WI38 (cell line): Measurements from ENCODE around the gene NHLRC2.
"Not testable (repeated sequence)": the region's sequence is repeated elsewhere in the genome, so short reads cannot be mapped to it uniquely, and the experiment has no call there.

ENCODE experiments used
- H3K4me3 ChIP-seq: 2 replicates; pipeline ENCODE4 v1.5.1; 2011; ENCODE audit warnings: low read depth, mild to moderate bottlenecking, control low read depth, low read length
- TF ChIP-seq, protein P1 (sequence below): IDR thresholded peaks from 2 replicates; pipeline ENCODE4 v1.5.1; 2012; ENCODE audit warnings: low read depth, mild to moderate bottlenecking, control low read depth, low read length

NHLRC2 gene

DNA sequence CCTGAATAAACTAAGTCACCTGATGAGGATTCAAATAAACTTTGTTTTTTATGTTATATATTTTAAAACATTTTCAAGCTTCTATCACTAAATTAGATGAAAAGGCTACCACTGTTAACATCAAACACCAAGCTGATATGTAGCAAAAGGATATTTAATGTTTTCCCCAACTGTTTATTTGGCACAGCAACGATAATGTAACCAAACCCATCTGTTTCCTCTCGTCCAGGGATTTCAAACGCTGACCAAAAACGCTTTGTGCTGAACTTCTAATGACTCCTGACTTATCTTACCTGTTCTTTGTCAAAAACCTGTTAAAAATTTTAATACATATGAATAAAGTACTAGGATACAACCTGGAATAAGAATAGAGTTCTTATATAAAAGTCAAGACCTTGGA, 31.1 kb upstream of the NHLRC2 start:
- H3K4me3 ChIP-seq, result no peak overlapping the region
- TF ChIP-seq, protein P1, sequence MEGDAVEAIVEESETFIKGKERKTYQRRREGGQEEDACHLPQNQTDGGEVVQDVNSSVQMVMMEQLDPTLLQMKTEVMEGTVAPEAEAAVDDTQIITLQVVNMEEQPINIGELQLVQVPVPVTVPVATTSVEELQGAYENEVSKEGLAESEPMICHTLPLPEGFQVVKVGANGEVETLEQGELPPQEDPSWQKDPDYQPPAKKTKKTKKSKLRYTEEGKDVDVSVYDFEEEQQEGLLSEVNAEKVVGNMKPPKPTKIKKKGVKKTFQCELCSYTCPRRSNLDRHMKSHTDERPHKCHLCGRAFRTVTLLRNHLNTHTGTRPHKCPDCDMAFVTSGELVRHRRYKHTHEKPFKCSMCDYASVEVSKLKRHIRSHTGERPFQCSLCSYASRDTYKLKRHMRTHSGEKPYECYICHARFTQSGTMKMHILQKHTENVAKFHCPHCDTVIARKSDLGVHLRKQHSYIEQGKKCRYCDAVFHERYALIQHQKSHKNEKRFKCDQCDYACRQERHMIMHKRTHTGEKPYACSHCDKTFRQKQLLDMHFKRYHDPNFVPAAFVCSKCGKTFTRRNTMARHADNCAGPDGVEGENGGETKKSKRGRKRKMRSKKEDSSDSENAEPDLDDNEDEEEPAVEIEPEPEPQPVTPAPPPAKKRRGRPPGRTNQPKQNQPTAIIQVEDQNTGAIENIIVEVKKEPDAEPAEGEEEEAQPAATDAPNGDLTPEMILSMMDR, result no peak

DNA sequence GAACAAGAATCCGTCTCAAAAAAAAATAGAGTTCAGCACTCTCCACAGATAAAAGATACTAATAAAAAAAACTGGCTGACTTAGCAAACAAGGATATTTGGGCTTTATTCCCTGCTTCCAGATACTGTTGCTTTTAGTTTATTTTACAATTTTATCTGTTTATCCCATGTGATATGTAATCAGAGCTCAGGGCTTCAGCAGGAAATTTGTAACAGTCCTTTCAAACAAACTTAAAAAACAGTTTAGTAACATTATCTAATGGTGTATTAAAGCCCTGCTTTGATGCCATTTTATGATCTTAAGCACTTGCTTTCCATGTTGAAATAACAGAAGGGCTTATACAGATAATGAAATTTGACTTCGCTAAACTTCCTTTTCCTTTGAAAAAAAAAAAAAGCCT, 28.7 kb upstream of the NHLRC2 start:
- TF ChIP-seq, protein P1, result no peak
- no peak overlapping the region for H3K4me3 ChIP-seq

DNA sequence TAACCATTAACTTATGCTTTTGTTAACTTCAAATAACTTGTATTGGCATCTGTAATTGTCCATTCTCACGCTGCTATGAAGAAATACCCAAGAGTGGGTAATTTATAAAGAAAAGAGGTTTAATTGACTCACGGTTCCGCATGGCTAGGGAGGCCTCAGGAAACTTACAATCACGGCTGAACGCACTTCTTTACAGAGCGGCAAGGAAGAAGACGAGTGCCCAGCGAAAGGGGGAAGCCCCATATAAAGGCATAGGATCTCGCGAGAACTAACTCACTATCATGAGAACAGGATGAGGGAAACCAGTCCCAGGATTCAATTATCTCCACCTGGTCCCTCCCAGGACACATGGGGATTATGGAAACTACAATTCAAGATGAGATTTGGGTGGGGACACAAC, 25.9 kb upstream of the NHLRC2 start:
- not testable (repeated sequence) for H3K4me3 ChIP-seq

DNA sequence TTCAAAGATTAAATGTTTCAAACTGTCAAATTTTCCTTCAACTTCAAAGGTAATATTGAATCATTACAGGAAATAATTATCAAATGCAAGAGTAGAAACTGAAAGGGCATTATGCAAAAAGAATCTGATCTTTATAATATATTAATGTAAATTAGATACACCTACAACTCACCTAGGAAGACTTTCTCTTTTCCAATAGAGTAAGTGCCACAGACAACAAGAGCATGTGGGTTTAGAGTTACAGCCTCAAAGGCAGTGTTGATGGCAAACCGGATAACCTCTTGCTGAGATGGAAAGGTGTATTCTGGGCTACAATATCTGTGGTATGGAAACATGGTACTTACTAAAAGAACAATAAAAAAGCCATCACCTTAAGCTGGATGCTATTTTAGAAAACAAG, 12.3 kb upstream of the NHLRC2 start:
- TF ChIP-seq, protein P1, result no peak
- H3K4me3 ChIP-seq, result no peak overlapping the region

DNA sequence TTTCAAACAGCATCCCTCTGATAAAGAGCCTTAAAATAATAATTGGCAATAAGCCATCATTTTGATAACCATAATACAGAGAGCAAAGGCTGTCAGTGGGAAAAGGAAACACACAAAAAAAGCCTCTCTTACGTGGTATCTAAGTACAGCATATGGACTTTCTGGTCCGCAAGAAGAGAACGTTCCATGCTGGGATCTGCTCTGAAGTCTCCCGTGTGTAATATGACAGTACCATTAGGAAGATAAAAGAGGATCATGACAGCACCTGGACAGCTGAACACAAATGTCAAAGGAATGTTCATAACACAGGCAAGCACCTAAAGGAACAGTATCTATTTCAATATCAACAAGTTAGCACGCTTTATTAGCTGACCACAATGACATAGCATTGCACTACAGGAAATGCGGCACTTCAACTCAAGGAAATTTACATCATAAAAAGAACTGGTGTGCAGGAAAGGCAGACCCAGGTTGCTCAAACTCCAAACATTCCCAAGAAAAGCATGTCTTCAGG, 10.4 kb upstream of the NHLRC2 start:
- no peak overlapping the region for H3K4me3 ChIP-seq
- TF ChIP-seq, protein P1, result no peak

DNA sequence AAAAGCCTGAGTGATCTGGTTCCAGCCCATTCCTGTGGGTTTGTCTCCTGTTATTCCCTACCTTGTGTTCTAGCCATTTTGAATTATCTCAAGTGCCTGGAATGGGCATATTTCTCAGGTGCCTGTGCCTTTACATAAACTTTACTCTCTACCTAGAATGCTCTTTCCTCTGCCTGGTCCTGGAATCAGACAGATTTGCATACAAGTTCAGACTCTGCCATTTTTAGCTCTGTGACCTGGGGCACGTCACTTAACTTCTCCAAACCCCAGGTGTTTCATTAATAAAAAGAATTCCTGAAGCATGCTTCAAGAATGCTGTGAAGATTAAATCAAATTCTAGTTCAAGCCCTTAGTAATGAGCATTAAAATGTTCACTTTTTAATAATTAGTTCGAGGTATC, 8.4 kb upstream of the NHLRC2 start:
- TF ChIP-seq, protein P1, result no peak
- H3K4me3 ChIP-seq, result no peak overlapping the region

DNA sequence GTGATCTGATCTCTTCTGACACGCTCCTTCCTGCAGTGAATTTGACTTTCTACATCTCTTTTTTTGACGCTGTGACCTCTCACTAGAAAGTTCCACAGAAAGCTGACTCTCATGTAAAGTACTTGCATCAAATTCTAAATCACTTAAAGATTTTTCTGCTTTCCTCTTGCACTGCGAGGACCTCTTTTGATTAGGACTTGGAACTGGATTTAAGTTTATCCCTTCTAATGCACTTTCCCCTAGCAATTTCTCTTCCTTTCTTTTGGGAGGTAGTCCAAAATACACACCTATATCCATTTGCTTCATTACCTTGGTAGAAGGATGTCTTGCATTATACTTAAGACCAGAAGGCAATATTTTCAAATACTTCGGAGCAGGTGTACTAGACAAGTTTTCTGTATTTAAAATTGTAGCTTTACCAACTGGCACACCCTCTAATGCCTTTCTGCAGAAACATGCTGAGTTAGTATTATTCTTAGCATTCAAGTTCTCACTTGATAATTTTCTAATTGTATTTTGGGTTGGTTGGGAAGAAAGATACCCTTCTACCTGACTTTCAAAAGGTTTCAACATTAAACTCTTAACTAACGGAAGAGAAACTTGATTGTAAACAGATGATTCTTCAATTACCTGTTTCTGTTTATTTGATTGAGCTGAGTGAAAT, 5.2 kb upstream of the NHLRC2 start:
- no peak overlapping the region for H3K4me3 ChIP-seq
- TF ChIP-seq, protein P1, result no peak

DNA sequence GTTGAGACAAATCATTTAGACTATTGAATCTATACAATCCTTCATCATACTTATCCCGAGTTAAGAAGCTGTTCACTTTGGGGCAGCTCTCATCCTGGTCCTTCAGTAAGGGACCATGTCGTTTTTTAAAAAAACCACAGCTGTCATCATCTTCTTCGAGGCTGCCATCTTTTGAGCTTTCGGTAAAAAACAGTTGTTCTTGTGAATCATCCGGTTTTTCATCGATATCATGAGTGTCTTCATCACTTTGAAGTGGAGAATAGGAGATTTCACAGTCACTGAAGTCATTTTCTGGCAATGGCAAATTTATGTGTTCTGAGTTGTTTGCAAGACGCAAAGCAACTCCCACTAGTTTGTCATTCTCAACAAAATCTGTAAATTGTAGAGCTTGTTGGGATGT, 4.5 kb upstream of the NHLRC2 start:
- TF ChIP-seq, protein P1, result no peak
- H3K4me3 ChIP-seq, result no peak overlapping the region
